IPS DF 6.9 (cell line): ENCODE results near the gene BARX2.

Experiments
- DNase-seq: peaks from one replicate; pipeline ENCODE4 v3.0.0-alpha.2; 2013; ENCODE audit warnings: low read depth, low spot score
- H3K27ac ChIP-seq: one replicate; pipeline ENCODE4 v1.5.1; 2013; ENCODE audit warnings: low read length, control low read depth
- H3K27me3 ChIP-seq: 2 replicates; pipeline ENCODE4 v1.6.1; 2013; ENCODE audit warnings: mild to moderate bottlenecking, low read length; ENCODE audit not compliant: control insufficient read depth, insufficient read depth
- H3K36me3 ChIP-seq: 2 replicates; pipeline ENCODE4 v1.6.1; 2013; ENCODE audit warnings: low read length; ENCODE audit not compliant: control insufficient read depth, insufficient read depth
- H3K4me1 ChIP-seq: 2 replicates; pipeline ENCODE4 v1.6.1; 2013; ENCODE audit warnings: low read length; ENCODE audit not compliant: control insufficient read depth, insufficient read depth
- H3K4me3 ChIP-seq: 2 replicates; pipeline ENCODE4 v1.5.1; 2013; ENCODE audit warnings: mild to moderate bottlenecking, low read length
- H3K9me3 ChIP-seq: 2 replicates; pipeline ENCODE4 v1.6.1; 2013; ENCODE audit warnings: low read length, inconsistent platforms; ENCODE audit not compliant: control insufficient read depth, insufficient read depth
- WGBS: extraction: QIAGEN DNeasy Blood & Tissue Kit; methylation state at CpG from one replicate; pipeline ENCODE4 v1.1.7; 2013; ENCODE audit warnings: mixed read lengths, missing lambda C conversion rate; ENCODE audit not compliant: insufficient read length, insufficient coverage; 5-methylcytosine and 5-hydroxymethylcytosine counted together

Gene BARX2

GRCh38 chr11:129352676-129353075, 23.0 kb upstream of the BARX2 start:
- H3K36me3 ChIP-seq: no peaks in the 10 kb centered on the region
- no peak for DNase-seq
- WGBS: no CpG with 5 or more reads among the region's 3 CpGs
- H3K4me3 ChIP-seq: no peak overlapping the region
- no peaks in the 10 kb centered on the region for H3K4me1 ChIP-seq
- no peak overlapping the region for H3K27ac ChIP-seq
- H3K27me3 ChIP-seq: no peaks in the 10 kb centered on the region; the same call in 1 of the 2 replicates
- H3K9me3 ChIP-seq: no peaks in the 10 kb centered on the region

- Histone ChIP-seq H3K27me3 (no peaks in the 10 kb centered on the region; the same call in 1 of the 2 replicates), H3K4me3 (no peak overlapping the region), H3K4me1 (no peaks in the 10 kb centered on the region), H3K9me3 (no peaks in the 10 kb centered on the region; the same call in 1 of the 2 replicates), H3K27ac (no peak overlapping the region), H3K36me3 (no peaks in the 10 kb centered on the region)
- WGBS: no CpG with 5 or more reads among the region's 4 CpGs
- no peak for DNase-seq
Observed at GRCh38 chr11:129354691-129355090, 21.0 kb upstream of the BARX2 start.

GRCh38 chr11:129359748-129360147, 15.9 kb upstream of the BARX2 start:
- H3K36me3 ChIP-seq: no peaks in the 10 kb centered on the region

GRCh38 chr11:129364143-129364654, 11.4 kb upstream of the BARX2 start:
- H3K27ac ChIP-seq: no peak overlapping the region
- no peaks in the 10 kb centered on the region; the same call in 1 of the 2 replicates for H3K9me3 ChIP-seq
- H3K4me1 ChIP-seq: no peaks in the 10 kb centered on the region
- H3K4me3 ChIP-seq: no peak overlapping the region
- no peaks in the 10 kb centered on the region for H3K36me3 ChIP-seq
- WGBS: no CpG with 5 or more reads among the region's 19 CpGs
- peaks cover 3% of the 10 kb centered on the region; the same call in 1 of the 2 replicates for H3K27me3 ChIP-seq
- peak; percentile 96 for DNase-seq

More at GRCh38 chr11:129359748-129360147, 15.9 kb upstream of the BARX2 start:
- no peaks in the 10 kb centered on the region; the same call in 1 of the 2 replicates for H3K9me3 ChIP-seq
- no peak for DNase-seq
- no peaks in the 10 kb centered on the region for H3K4me1 ChIP-seq
- no peaks in the 10 kb centered on the region for H3K27me3 ChIP-seq
- H3K4me3 ChIP-seq: no peak overlapping the region
- no CpG with 5 or more reads among the region's 2 CpGs for WGBS
- H3K27ac ChIP-seq: no peak overlapping the region

- no CpG with 5 or more reads among the region's 1 CpG for WGBS
- H3K27me3 ChIP-seq: peaks cover 10% of the 10 kb centered on the region; the same call in 1 of the 2 replicates
- H3K4me1 ChIP-seq: no peaks in the 10 kb centered on the region
- H3K4me3 ChIP-seq: no peak overlapping the region
- no peak for DNase-seq
- H3K36me3 ChIP-seq: no peaks in the 10 kb centered on the region
- H3K9me3 ChIP-seq: no peaks in the 10 kb centered on the region
- H3K27ac ChIP-seq: no peak overlapping the region
Observed at GRCh38 chr11:129365816-129366215, 9.8 kb upstream of the BARX2 start.

- H3K4me3 ChIP-seq: no peak overlapping the region
- H3K9me3 ChIP-seq: no peaks in the 10 kb centered on the region
- H3K27ac ChIP-seq: no peak overlapping the region
- H3K36me3 ChIP-seq: no peaks in the 10 kb centered on the region
- peaks cover 21% of the 10 kb centered on the region for H3K27me3 ChIP-seq
- no peak for DNase-seq
- H3K4me1 ChIP-seq: no peaks in the 10 kb centered on the region
- WGBS: no CpG with 5 or more reads among the region's 13 CpGs
Observed at GRCh38 chr11:129366737-129367597, 8.7 kb upstream of the BARX2 start.

GRCh38 chr11:129368889-129369672, 6.6 kb upstream of the BARX2 start:
- Histone ChIP-seq H3K36me3 (no peaks in the 10 kb centered on the region), H3K9me3 (no peaks in the 10 kb centered on the region), H3K4me1 (peaks cover 3% of the 10 kb centered on the region; the same call in 1 of the 2 replicates), H3K27ac (no peak overlapping the region), H3K27me3 (peaks cover 42% of the 10 kb centered on the region), H3K4me3 (no peak overlapping the region)
- WGBS: no CpG with 5 or more reads among the region's 4 CpGs
- no peak for DNase-seq

- no CpG with 5 or more reads among the region's 3 CpGs for WGBS
- Histone ChIP-seq H3K36me3 (no peaks in the 10 kb centered on the region), H3K4me1 (peaks cover 4% of the 10 kb centered on the region; the same call in 1 of the 2 replicates), H3K4me3 (no peak overlapping the region), H3K27me3 (peaks cover 56% of the 10 kb centered on the region), H3K27ac (no peak overlapping the region), H3K9me3 (no peaks in the 10 kb centered on the region)
- no peak for DNase-seq
Observed at GRCh38 chr11:129370715-129371114, 4.9 kb upstream of the BARX2 start.

- no peak overlapping the region for H3K27ac ChIP-seq
- peak overlapping the region; percentile 30; the same call in 1 of the 2 replicates for H3K4me3 ChIP-seq
- H3K4me1 ChIP-seq: peaks cover 4% of the 10 kb centered on the region; the same call in 1 of the 2 replicates
- WGBS: no CpG with 5 or more reads among the region's 77 CpGs
- H3K9me3 ChIP-seq: no peaks in the 10 kb centered on the region
- DNase-seq: no peak
- H3K36me3 ChIP-seq: no peaks in the 10 kb centered on the region
- peaks cover 62% of the 10 kb centered on the region for H3K27me3 ChIP-seq
Observed at GRCh38 chr11:129372609-129373488, 2.8 kb upstream of the BARX2 start.
